H1 (cell line): ENCODE results near the gene METTL22. TPM values are rescaled to one million over a fixed set of nuclear protein-coding genes. Genes with fewer than 3 reads are reported as not detected.

Experiments
- CREB1 ChIP-seq: IDR thresholded peaks from 2 replicates; pipeline ENCODE4 v1.6.1; 2012; ENCODE audit warnings: inconsistent platforms
- EGR1 ChIP-seq: IDR thresholded peaks from 2 replicates; pipeline ENCODE4 v1.6.1; 2011; ENCODE audit warnings: low read depth, low read length, borderline replicate concordance
- EZH2 ChIP-seq: fragments of 200-600 bp; sonication (generic); IDR thresholded peaks from 2 replicates; pipeline ENCODE4 v1.7.1; 2012; ENCODE audit warnings: low read depth, mild to moderate bottlenecking, moderate library complexity, low read length, inconsistent platforms; ENCODE audit not compliant: severe bottlenecking
- KDM4A ChIP-seq: IDR thresholded peaks from one replicate; pipeline ENCODE4 v1.7.1; 2012; ENCODE audit warnings: low read depth, mild to moderate bottlenecking, moderate library complexity, low read length, inconsistent platforms; ENCODE audit not compliant: severe bottlenecking
- NANOG ChIP-seq: IDR thresholded peaks from 2 replicates; pipeline ENCODE4 v1.6.1; 2011; ENCODE audit warnings: low read length, low read depth, mild to moderate bottlenecking, inconsistent platforms; ENCODE audit not compliant: insufficient read depth, poor library complexity, severe bottlenecking
- RXRA ChIP-seq: IDR thresholded peaks from 2 replicates; pipeline ENCODE4 v1.6.1; 2011; ENCODE audit warnings: low read depth, mild to moderate bottlenecking, low read length, moderate library complexity; ENCODE audit not compliant: insufficient read depth
- TBP ChIP-seq: IDR thresholded peaks from 2 replicates; pipeline ENCODE4 v1.6.1; 2011; ENCODE audit warnings: low read depth, low read length, improper control_type of control experiment
- polyA plus RNA-seq, 7 experiments: library from polyadenylated mRNA; depleted of rRNA in 3 of 7; stranded (reverse) in 5 of 7; unstranded in 2 of 7; fragments of >200 nt in 5 of 7; fragments of 200-250 nt in 2 of 7; gene quantifications; 1 replicate in 5 of 7; 2 replicates in 1 of 7; 4 replicates in 1 of 7; pipeline versions ENCODE4 v1.2.1 to v1.2.3, GENCODE V29; 2011 to 2013; ENCODE audit warnings: missing spikeins in 2 of 7, mixed read lengths in 2 of 7
- total RNA-seq: library from RNA; stranded (reverse); fragmentation: NEBNext Ultra II Directional; extraction: Animal tissue kit (Norgen Biotek cat#: 25700); gene quantifications from 2 replicates; pipeline ENCODE4 v1.2.1, GENCODE V29; 2021
- TF ChIP-seq, protein P1 (sequence below): IDR thresholded peaks from 2 replicates; pipeline ENCODE4 v1.6.1; 2012; ENCODE audit warnings: inconsistent platforms
- TF ChIP-seq, protein P2 (sequence below): IDR thresholded peaks from 2 replicates; pipeline ENCODE4 v1.6.1; 2012; ENCODE audit warnings: low read length, inconsistent platforms

The METTL22 gene
- total and polyA plus RNA-seq, 2 of the 8 experiments (the other 6 are each of a cell fraction or from before 2014, with no cell fraction given) = 56.7 to 85.2 TPM

DNA sequence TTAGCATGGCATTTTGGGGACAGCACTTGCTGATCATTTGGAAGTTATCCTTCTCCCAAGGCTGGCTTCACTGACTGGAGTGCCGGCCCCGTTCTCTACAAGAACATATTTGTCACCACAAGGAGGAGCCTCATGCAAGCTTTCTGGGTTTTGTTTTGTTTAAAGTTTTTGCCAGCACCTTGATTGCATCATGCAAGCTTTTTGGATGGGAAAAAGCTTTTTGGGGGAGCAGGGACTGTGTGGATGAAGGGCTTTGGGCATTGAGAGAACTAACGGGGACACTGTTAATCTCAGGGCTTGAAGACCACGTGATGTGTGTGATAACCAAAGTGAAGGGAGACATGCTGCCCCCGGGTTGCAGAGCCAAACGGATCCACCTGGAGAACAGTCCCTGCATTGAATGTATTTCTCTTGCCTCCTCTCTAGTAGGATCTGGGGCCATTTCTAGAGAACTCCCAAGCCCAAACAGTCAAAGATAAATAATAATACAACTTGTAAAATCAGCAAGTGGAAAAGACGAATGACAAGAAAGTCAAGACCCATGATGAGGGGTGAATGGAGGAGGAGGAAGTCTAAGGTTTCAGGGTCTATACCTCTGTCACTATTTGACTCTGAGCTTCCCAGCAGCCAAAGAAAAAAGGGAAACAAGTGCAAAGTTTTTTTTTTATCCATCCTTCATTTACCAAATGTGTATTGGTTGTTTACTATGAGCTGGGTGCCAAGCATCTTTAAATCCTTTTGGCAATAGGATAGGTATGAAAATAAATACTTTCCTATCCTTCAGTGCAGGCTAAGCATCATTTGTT lies 48.4 kb upstream of the METTL22 start (continued):
- TF ChIP-seq, protein P1, sequence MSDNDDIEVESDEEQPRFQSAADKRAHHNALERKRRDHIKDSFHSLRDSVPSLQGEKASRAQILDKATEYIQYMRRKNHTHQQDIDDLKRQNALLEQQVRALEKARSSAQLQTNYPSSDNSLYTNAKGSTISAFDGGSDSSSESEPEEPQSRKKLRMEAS = 0 out of 2 replicates have a peak, but pooled peaks have one; percentile 27
- TF ChIP-seq KDM4A = no peak
- no peak for TF ChIP-seq EZH2
- TF ChIP-seq TBP = no peak
- TF ChIP-seq, protein P2, sequence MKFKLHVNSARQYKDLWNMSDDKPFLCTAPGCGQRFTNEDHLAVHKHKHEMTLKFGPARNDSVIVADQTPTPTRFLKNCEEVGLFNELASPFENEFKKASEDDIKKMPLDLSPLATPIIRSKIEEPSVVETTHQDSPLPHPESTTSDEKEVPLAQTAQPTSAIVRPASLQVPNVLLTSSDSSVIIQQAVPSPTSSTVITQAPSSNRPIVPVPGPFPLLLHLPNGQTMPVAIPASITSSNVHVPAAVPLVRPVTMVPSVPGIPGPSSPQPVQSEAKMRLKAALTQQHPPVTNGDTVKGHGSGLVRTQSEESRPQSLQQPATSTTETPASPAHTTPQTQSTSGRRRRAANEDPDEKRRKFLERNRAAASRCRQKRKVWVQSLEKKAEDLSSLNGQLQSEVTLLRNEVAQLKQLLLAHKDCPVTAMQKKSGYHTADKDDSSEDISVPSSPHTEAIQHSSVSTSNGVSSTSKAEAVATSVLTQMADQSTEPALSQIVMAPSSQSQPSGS = 0 out of 2 replicates have a peak, but pooled peaks have one; percentile 65
- no peak for TF ChIP-seq NANOG
- no peak for TF ChIP-seq EGR1
- TF ChIP-seq CREB1 = no peak
- TF ChIP-seq RXRA = no peak
- TF ChIP-seq, all 59 proteins: peak for 12
